HG02938 (cell line): ENCODE measurements around the gene EPN2.
A peak's percentile ranks its signal among the peaks of the same experiment; 100 is the strongest.

ENCODE experiments used
- ATAC-seq: cut with Tn5 transposase; IDR thresholded peaks from one replicate; pipeline ENCODE4 v1.9.1; 2021; ENCODE audit warnings: mild to moderate bottlenecking, moderate library complexity; ENCODE audit not compliant: unreplicated experiment

Gene EPN2

DNA sequence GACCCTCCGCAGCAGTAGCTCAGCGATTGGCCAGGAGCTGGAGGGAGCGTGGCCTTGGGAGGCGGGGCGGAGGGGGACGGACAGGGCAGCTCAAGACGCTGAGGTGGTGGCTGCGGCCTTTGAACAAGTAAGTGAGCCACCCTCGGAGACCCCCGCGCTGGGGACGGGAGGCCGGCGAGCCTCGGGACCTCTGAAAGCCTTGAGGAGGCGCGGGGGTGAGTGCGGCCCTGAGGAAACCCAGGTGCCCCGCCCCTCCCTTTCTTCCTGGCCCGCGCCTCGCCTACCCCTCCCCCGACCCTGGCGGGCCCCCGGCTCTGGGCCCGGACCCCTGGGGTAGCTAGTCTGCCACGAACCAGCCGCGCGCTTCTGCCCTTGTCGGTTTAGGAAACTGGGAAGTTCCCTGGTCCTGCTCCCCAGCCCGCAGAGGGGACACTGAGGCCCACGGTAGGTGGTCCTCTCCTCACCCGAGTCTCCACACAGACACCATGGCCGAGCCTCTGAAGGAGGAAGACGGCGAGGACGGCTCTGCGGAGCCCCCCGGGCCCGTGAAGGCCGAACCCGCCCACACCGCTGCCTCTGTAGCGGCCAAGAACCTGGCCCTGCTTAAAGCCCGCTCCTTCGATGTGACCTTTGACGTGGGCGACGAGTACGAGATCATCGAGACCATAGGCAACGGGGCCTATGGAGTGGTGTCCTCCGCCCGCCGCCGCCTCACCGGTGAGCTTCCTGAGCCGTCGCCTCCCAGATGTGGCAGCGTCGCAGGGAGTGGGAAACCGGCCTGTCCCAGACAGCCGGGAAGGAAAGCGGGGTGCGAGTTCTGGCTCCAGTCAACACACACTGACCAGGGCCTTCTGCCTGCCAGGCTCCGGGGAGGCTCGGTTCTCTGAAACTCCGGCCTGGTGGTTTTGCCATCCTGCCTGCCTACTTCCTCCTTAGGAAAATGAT, 141.5 kb downstream of the EPN2 start, which contains the start of gene MAPK7:
Gene MAPK7 (plus strand): TSS at position 83 of the 945 bp plus-strand sequence. CDS start 403 bp downstream, at position 486.
- ATAC-seq = peak; percentile 16

DNA sequence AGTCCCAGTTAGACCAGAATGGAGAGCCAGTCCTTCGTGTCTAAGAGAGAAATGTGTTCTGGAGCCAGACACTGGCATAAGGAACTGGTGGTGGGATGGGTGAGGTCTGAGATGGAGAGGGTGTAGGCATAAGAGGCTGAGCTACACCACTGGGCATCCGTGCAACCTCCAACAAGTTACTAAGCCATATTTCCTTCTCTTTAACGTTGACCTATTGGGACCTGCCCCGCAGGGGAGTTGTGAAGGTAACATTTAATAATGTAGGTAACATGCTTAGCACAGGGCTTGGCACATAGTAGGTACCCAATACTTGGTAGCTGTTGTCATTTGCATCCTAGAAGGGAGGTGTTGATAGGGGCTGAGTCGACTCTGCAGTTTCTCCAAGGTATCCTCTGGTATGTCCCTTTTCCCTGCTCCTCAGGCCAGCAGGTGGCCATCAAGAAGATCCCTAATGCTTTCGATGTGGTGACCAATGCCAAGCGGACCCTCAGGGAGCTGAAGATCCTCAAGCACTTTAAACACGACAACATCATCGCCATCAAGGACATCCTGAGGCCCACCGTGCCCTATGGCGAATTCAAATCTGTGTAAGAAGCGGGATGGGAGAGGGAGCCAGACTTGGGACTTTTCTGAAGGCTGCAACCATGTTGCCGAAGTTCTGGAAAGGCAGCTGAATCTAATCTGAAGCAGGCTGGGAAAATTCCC, 142.3 kb downstream of the EPN2 start:
- ATAC-seq = no peak

DNA sequence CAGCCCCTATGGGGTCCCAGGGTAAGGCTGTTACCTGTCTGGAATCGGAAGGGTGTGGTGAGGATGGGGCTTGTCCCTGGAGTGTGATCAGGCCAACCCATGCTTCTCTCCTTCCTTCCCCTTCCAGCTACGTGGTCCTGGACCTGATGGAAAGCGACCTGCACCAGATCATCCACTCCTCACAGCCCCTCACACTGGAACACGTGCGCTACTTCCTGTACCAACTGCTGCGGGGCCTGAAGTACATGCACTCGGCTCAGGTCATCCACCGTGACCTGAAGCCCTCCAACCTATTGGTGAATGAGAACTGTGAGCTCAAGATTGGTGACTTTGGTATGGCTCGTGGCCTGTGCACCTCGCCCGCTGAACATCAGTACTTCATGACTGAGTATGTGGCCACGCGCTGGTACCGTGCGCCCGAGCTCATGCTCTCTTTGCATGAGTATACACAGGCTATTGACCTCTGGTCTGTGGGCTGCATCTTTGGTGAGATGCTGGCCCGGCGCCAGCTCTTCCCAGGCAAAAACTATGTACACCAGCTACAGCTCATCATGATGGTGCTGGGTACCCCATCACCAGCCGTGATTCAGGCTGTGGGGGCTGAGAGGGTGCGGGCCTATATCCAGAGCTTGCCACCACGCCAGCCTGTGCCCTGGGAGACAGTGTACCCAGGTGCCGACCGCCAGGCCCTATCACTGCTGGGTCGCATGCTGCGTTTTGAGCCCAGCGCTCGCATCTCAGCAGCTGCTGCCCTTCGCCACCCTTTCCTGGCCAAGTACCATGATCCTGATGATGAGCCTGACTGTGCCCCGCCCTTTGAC, 143.5 kb downstream of the EPN2 start:
- no peak for ATAC-seq

DNA sequence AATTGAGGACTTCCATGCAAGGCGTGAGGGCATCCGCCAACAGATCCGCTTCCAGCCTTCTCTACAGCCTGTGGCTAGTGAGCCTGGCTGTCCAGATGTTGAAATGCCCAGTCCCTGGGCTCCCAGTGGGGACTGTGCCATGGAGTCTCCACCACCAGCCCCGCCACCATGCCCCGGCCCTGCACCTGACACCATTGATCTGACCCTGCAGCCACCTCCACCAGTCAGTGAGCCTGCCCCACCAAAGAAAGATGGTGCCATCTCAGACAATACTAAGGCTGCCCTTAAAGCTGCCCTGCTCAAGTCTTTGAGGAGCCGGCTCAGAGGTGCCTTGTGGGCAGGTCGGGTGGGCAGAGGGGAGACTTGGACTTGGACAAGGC, 144.2 kb downstream of the EPN2 start:
- no peak for ATAC-seq

DNA sequence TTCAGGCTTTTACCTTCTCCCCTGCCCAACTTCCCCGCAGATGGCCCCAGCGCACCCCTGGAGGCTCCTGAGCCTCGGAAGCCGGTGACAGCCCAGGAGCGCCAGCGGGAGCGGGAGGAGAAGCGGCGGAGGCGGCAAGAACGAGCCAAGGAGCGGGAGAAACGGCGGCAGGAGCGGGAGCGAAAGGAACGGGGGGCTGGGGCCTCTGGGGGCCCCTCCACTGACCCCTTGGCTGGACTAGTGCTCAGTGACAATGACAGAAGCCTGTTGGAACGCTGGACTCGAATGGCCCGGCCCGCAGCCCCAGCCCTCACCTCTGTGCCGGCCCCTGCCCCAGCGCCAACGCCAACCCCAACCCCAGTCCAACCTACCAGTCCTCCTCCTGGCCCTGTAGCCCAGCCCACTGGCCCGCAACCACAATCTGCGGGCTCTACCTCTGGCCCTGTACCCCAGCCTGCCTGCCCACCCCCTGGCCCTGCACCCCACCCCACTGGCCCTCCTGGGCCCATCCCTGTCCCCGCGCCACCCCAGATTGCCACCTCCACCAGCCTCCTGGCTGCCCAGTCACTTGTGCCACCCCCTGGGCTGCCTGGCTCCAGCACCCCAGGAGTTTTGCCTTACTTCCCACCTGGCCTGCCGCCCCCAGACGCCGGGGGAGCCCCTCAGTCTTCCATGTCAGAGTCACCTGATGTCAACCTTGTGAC, 144.7 kb downstream of the EPN2 start:
- no peak for ATAC-seq

DNA sequence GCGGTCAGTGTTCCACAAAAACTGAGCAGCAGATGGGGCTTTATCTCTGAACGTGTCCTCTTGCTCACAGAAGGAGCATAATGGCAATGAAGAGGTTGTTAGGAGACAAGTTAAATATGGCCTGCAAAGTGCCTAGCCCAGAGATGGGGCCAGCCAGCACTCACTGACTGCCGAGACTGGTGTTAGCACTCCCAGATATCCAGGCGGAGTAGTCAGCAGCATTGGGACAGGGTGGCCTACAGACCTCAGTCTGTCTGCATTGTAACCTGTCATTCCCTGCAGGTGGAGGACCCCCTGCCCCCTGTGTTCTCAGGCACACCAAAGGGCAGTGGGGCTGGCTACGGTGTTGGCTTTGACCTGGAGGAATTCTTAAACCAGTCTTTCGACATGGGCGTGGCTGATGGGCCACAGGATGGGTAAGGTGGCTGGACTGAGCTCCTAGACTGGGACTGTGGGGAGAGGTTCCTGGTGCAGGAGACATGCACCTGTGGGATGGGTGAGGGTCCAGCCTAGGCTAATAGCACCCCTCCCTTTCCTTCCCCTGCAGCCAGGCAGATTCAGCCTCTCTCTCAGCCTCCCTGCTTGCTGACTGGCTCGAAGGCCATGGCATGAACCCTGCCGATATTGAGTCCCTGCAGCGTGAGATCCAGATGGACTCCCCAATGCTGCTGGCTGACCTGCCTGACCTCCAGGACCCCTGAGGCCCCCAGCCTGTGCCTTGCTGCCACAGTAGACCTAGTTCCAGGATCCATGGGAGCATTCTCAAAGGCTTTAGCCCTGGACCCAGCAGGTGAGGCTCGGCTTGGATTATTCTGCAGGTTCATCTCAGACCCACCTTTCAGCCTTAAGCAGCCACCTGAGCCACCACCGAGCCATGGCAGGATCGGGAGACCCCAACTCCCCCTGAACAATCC, 145.6 kb downstream of the EPN2 start:
- ATAC-seq = no peak

DNA sequence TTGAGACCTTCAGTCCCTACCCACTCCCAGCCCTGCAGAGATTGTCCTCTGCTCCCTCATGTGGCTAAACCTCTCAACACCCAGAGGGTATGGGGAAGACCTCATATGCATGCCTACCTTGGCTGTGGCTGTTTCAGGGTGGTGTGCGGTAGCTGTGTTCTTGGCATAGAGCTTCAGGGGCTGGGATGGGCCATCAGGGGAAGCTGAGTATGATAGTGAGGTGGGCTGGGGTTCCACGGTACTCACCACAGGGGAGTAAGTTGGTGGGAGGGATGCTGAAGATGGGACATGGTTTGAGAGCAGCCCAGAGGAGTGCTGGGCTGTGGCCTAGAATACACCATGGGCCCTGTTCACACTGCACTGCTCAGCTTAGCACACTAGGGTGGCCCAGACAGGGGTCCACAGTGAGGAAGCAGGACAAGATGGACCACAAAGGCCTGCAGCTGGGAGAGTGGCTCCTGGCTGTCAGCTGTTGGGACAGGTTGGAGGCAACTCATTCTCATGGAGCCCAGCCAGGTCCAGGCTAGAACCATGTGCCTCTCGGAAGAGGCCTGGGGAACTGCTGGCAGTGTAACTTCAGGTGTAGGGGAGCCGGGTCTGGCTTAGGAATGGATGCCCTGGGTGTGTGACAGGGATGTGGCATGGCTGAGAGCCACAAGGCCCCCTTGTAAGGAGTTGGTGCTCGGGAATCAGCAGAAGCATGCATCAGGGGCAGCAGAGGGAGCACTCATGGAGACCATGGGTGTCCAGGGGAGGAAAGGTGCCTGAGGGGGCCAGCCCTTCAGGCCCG, 146.7 kb downstream of the EPN2 start:
- no peak for ATAC-seq

DNA sequence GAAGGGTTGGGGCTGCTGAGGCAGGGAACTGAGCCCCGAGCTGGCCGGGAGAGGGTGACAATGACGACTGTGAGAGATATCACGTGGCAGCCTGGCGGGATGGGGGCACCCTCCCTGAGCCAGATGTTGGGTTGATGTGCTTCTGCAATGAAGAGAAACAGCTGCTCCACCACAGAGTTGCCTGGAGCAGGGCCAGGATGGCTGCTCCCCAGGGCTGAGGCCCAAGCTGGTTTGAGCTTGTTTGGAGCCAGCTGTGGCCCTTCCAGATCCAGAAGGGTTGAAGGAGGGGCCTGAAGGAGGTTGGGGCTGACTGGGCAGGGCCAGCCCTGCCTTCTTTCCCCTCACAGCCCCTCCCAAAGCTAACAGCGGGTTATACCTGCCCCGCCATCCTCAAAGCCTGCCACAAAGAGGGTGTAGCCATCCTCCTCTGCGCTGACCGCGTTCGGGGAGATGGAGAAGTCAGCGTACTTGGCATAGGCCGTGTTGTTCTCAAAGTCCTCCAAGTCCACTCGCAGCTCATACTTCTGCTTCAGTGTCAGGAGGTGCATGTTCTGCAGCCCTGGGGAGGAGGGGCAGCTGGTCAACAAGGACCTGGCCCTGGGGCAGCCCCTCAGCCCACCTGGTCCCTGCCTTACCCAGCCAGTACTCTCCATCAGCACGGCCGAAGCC, 147.7 kb downstream of the EPN2 start:
- no peak for ATAC-seq

DNA sequence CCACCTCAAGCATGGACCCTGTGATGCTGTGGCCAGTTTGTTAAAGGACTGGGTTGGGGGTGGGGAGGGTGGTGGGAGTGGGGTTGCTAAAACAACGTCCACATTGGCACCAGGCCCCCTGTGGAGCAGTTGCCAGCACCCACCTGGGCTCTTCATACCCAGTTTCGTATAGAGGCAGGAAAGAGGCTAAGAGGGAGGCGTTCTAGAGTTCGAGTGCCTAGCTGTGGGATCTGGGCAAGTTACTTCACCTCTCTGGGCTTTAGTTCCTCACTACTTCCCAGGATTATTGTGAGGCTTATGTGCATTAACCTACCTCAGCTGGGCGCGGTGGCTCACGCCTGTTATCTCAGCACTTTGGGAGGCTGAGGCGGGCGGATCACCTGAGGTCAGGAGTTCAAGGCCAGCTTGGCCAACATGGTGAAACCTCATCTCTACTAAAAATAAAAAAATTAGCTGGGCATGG, 148.4 kb downstream of the EPN2 start:
- ATAC-seq = no peak
